Esophagus muscularis mucosa (tissue), 3 donors: Measurements from ENCODE around the gene CEP57L1.

Experiments
- CTCF ChIP-seq, 3 experiments: fragments of 200-600 bp in 2 of 3; fragments of 450-650 bp in 1 of 3; sonication (generic) in 2 of 3; IDR thresholded peaks; one replicate each; pipeline ENCODE4 v1.5.1; 2017 to 2019; ENCODE audit warnings: antibody characterized with exemption in 3 of 3, mild to moderate bottlenecking in 2 of 3, moderate library complexity in 1 of 3
- EP300 ChIP-seq: sonication (generic); formaldehyde crosslinking; IDR thresholded peaks from one replicate; pipeline ENCODE4 v1.6.1; 2017; ENCODE audit warnings: antibody characterized with exemption

- TF ChIP-seq CTCF (IDR thresholded peaks at IDR 0.05) (no peak), EP300 (no peak)
Measured at GRCh38 chr6:109117346-109118035, 22.2 kb downstream of the CEP57L1 start.
